NB4 (cell line): ENCODE results near the gene MLEC.

Experiments used
- CTCF ChIP-seq: IDR thresholded peaks from one replicate; pipeline ENCODE4 v1.5.1; 2012; ENCODE audit warnings: low read depth, low read length
- MAX ChIP-seq: IDR thresholded peaks from 2 replicates; pipeline ENCODE4 v1.6.1; 2011; ENCODE audit warnings: low read depth, low read length
- POLR2A ChIP-seq: IDR thresholded peaks from 2 replicates; pipeline ENCODE4 v1.6.1; 2011; ENCODE audit warnings: mild to moderate bottlenecking; ENCODE audit not compliant: insufficient read length; ENCODE audit errors: extremely low read depth

GRCh38 chr12:120689397-120690082, 2.6 kb downstream of the MLEC start:
- TF ChIP-seq CTCF: no peak
- TF ChIP-seq POLR2A: no peak
- TF ChIP-seq MAX: no peak
